ENCODE results near the gene ASB10. TPM values are rescaled to one million over a fixed set of nuclear protein-coding genes. Genes with fewer than 3 reads are reported as not detected.

Gene ASB10
- total RNA-seq, 1 experiment from 2014 or later = not detected

DNA sequence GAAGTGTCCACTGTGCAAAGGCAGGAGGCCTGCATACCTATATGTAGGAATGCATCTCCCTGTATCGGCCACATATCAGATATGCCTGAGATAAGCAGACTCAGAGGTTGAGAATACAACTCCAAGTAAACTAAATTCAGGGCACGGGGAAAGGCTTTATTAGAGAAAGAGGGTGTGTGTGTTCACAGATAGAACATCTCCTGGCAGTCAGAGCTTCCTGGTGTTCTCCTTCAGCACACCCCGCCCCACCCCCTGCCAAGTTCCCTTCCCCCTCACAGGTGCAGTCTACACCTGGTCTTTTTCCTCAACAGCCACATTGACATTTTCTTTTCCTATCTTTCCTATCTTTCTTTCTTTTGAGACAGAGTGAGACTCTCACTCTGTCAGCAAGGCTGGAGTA is 36.7 kb downstream of the ASB10 start:
- Mint-ChIP-seq H3K4me3 (no peak overlapping the region), H3K9me3 (no peaks in the 10 kb centered on the region), H3K4me1 (peaks cover 17% of the 10 kb centered on the region), H3K27me3 (ENCODE audit: low read depth) (peaks cover 10% of the 10 kb centered on the region), H3K27ac (no peak overlapping the region), H3K36me3 (no peaks in the 10 kb centered on the region)
- TF ChIP-seq ESRRA (CRISPR knock-in tag; IDR thresholded peaks at IDR 0.05; ENCODE audit: borderline replicate concordance) = no peak
- no peak for TF ChIP-seq TCF7 (CRISPR knock-in tag; IDR thresholded peaks at IDR 0.05; ENCODE audit: low read depth)
- TF ChIP-seq, protein P1, sequence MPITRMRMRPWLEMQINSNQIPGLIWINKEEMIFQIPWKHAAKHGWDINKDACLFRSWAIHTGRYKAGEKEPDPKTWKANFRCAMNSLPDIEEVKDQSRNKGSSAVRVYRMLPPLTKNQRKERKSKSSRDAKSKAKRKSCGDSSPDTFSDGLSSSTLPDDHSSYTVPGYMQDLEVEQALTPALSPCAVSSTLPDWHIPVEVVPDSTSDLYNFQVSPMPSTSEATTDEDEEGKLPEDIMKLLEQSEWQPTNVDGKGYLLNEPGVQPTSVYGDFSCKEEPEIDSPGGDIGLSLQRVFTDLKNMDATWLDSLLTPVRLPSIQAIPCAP (CRISPR knock-in tag; IDR thresholded peaks at IDR 0.05) = no peak
- no peak for TF ChIP-seq GRHL2 (CRISPR knock-in tag; IDR thresholded peaks at IDR 0.05; ENCODE audit: insufficient replicate concordance, severe bottlenecking)
- TF ChIP-seq, protein P2, sequence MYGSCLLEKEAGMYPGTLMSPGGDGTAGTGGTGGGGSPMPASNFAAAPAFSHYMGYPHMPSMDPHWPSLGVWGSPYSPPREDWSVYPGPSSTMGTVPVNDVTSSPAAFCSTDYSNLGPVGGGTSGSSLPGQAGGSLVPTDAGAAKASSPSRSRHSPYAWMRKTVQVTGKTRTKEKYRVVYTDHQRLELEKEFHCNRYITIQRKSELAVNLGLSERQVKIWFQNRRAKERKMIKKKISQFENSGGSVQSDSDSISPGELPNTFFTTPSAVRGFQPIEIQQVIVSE (CRISPR knock-in tag; IDR thresholded peaks at IDR 0.05; ENCODE audit: borderline replicate concordance) = no peak
- TF ChIP-seq, protein P3, sequence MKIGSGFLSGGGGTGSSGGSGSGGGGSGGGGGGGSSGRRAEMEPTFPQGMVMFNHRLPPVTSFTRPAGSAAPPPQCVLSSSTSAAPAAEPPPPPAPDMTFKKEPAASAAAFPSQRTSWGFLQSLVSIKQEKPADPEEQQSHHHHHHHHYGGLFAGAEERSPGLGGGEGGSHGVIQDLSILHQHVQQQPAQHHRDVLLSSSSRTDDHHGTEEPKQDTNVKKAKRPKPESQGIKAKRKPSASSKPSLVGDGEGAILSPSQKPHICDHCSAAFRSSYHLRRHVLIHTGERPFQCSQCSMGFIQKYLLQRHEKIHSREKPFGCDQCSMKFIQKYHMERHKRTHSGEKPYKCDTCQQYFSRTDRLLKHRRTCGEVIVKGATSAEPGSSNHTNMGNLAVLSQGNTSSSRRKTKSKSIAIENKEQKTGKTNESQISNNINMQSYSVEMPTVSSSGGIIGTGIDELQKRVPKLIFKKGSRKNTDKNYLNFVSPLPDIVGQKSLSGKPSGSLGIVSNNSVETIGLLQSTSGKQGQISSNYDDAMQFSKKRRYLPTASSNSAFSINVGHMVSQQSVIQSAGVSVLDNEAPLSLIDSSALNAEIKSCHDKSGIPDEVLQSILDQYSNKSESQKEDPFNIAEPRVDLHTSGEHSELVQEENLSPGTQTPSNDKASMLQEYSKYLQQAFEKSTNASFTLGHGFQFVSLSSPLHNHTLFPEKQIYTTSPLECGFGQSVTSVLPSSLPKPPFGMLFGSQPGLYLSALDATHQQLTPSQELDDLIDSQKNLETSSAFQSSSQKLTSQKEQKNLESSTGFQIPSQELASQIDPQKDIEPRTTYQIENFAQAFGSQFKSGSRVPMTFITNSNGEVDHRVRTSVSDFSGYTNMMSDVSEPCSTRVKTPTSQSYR (CRISPR knock-in tag; IDR thresholded peaks at IDR 0.05) = no peak
- TF ChIP-seq, protein P4, sequence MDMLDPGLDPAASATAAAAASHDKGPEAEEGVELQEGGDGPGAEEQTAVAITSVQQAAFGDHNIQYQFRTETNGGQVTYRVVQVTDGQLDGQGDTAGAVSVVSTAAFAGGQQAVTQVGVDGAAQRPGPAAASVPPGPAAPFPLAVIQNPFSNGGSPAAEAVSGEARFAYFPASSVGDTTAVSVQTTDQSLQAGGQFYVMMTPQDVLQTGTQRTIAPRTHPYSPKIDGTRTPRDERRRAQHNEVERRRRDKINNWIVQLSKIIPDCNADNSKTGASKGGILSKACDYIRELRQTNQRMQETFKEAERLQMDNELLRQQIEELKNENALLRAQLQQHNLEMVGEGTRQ (CRISPR knock-in tag; IDR thresholded peaks at IDR 0.05) = no peak
- no peak for TF ChIP-seq ZNF263 (CRISPR knock-in tag; IDR thresholded peaks at IDR 0.05; ENCODE audit: low read depth)
- no peak for TF ChIP-seq ZNF423 (CRISPR knock-in tag; IDR thresholded peaks at IDR 0.05)
- TF ChIP-seq CREM (CRISPR knock-in tag; IDR thresholded peaks at IDR 0.05) = no peak
- TF ChIP-seq E2F1 (CRISPR knock-in tag; IDR thresholded peaks at IDR 0.05) = no peak
- TF ChIP-seq ERG (CRISPR knock-in tag; IDR thresholded peaks at IDR 0.05) = no peak
- no peak for TF ChIP-seq JUN (CRISPR knock-in tag; IDR thresholded peaks at IDR 0.05)
- TF ChIP-seq, protein P5, sequence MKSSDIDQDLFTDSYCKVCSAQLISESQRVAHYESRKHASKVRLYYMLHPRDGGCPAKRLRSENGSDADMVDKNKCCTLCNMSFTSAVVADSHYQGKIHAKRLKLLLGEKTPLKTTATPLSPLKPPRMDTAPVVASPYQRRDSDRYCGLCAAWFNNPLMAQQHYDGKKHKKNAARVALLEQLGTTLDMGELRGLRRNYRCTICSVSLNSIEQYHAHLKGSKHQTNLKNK (CRISPR knock-in tag; IDR thresholded peaks at IDR 0.05) = no peak
- TF ChIP-seq NFYB (CRISPR knock-in tag; conservative IDR thresholded peaks at IDR 0.05; ENCODE audit: low read depth) = no peak
- no peak for TF ChIP-seq NR2C2 (CRISPR knock-in tag; IDR thresholded peaks at IDR 0.05)
- TF ChIP-seq ARID4B (CRISPR knock-in tag; IDR thresholded peaks at IDR 0.05; ENCODE audit: borderline replicate concordance) = no peak
- ChIA-PET CTCF (interaction anchor here (0.7 to 5.6 kb wide), 4 partner anchors 12 to 142 kb away, joined by 3 to 25 read pairs (median 4); partner anchors contain the start of gene GBX1), POLR2A (interaction anchor here (1.0 kb wide), 1 partner anchor 12 kb away, joined by 3 read pairs; no protein-coding TSS in a partner anchor)
- ATAC-seq (no peak), DNase-seq (ENCODE audit: low spot score) (no peak)
